SK-N-SH treated with all-trans-retinoic acid at 6 μM for 48 hours (cell line): ENCODE data around the gene FBXW10.
"Not testable (repeated sequence)": the region's sequence is repeated elsewhere in the genome, so short reads cannot be mapped to it uniquely, and the experiment has no call there.

ENCODE experiments used
- BACH2 ChIP-seq: fragments of 250-450 bp; sonication (Bioruptor Pico); IDR thresholded peaks from 2 replicates; pipeline ENCODE4 v1.9.0; 2021; ENCODE audit warnings: mild to moderate bottlenecking, borderline replicate concordance
- CSDC2 ChIP-seq: fragments of 250-450 bp; sonication (Bioruptor Pico); IDR thresholded peaks from 2 replicates; pipeline ENCODE4 v1.5.0; 2020; ENCODE audit warnings: mild to moderate bottlenecking, moderate library complexity
- OSR1 ChIP-seq: fragments of 250-450 bp; sonication (Bioruptor Pico); IDR thresholded peaks from 2 replicates; pipeline ENCODE4 v1.8.0; 2022; ENCODE audit warnings: moderate library complexity, mild to moderate bottlenecking, inconsistent platforms
- PPARA ChIP-seq: fragments of 250-450 bp; sonication (Bioruptor Pico); IDR thresholded peaks from 2 replicates; pipeline ENCODE4 v1.5.0; 2020; ENCODE audit warnings: mild to moderate bottlenecking, borderline replicate concordance
- ZFP3 ChIP-seq: fragments of 250-450 bp; sonication (Bioruptor Pico); IDR thresholded peaks from 2 replicates; pipeline ENCODE4 v1.5.0; 2020; ENCODE audit warnings: mild to moderate bottlenecking, moderate library complexity
- ZFP30 ChIP-seq: fragments of 450-650 bp; formaldehyde crosslinking; IDR thresholded peaks from 2 replicates; pipeline ENCODE4 v1.5.0; 2022; ENCODE audit warnings: mild to moderate bottlenecking, moderate library complexity
- ZNF565 ChIP-seq: fragments of 450-650 bp; formaldehyde crosslinking; conservative IDR thresholded peaks from 2 replicates; pipeline ENCODE4 v1.5.0; 2020; ENCODE audit warnings: low read depth, mild to moderate bottlenecking, moderate library complexity
- ZNF8 ChIP-seq: fragments of 450-650 bp; formaldehyde crosslinking; IDR thresholded peaks from 2 replicates; pipeline ENCODE4 v1.5.0; 2020; ENCODE audit warnings: mild to moderate bottlenecking, moderate library complexity
- TF ChIP-seq, protein P1 (sequence below): fragments of 250-450 bp; sonication (Bioruptor Pico); IDR thresholded peaks from 2 replicates; pipeline ENCODE4 v1.5.1; 2020; ENCODE audit warnings: low read depth, mild to moderate bottlenecking, moderate library complexity
- TF ChIP-seq, protein P2 (sequence below): fragments of 250-450 bp; sonication (Bioruptor Pico); IDR thresholded peaks from 2 replicates; pipeline ENCODE4 v1.8.0; 2020; ENCODE audit warnings: mild to moderate bottlenecking, moderate library complexity, borderline replicate concordance

DNA sequence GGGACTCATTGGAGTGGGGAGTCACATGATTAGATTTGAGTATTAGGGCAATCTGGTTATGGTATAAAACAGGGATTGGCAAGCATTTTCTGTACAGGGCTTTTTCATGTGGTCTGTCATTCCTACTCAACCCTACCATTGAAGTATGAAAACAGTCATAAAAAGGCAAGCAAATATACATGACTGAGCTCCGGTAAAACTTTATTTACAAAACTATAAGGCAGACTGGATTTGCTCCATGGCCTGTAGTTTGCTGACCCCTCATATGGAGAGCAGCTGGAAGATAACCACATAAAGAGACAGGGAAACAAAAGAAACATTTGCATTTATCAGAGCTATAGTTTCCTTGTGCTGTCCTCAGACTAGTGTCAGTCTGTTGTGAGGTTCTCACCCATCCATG is 83.8 kb downstream of the FBXW10 start:
- not testable (repeated sequence) for TF ChIP-seq OSR1 (CRISPR knock-in tag); BACH2 (CRISPR knock-in tag); ZFP3 (CRISPR knock-in tag); ZFP30; CSDC2 (CRISPR knock-in tag); ZNF8 (CRISPR knock-in tag); ZNF565; PPARA (CRISPR knock-in tag)
- TF ChIP-seq, protein P1, sequence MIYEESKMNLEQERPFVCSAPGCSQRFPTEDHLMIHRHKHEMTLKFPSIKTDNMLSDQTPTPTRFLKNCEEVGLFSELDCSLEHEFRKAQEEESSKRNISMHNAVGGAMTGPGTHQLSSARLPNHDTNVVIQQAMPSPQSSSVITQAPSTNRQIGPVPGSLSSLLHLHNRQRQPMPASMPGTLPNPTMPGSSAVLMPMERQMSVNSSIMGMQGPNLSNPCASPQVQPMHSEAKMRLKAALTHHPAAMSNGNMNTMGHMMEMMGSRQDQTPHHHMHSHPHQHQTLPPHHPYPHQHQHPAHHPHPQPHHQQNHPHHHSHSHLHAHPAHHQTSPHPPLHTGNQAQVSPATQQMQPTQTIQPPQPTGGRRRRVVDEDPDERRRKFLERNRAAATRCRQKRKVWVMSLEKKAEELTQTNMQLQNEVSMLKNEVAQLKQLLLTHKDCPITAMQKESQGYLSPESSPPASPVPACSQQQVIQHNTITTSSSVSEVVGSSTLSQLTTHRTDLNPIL (CRISPR knock-in tag), result not testable (repeated sequence)
- TF ChIP-seq, protein P2, sequence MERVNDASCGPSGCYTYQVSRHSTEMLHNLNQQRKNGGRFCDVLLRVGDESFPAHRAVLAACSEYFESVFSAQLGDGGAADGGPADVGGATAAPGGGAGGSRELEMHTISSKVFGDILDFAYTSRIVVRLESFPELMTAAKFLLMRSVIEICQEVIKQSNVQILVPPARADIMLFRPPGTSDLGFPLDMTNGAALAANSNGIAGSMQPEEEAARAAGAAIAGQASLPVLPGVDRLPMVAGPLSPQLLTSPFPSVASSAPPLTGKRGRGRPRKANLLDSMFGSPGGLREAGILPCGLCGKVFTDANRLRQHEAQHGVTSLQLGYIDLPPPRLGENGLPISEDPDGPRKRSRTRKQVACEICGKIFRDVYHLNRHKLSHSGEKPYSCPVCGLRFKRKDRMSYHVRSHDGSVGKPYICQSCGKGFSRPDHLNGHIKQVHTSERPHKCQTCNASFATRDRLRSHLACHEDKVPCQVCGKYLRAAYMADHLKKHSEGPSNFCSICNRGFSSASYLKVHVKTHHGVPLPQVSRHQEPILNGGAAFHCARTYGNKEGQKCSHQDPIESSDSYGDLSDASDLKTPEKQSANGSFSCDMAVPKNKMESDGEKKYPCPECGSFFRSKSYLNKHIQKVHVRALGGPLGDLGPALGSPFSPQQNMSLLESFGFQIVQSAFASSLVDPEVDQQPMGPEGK (CRISPR knock-in tag), result not testable (repeated sequence)
